Heart right ventricle (tissue), 16 donors: ENCODE results near the gene CDH13. TPM values are rescaled to one million over a fixed set of nuclear protein-coding genes. Genes with fewer than 3 reads are reported as not detected.

Experiments
- ATAC-seq, 8 donors: fragments of 200-7000 bp; cut with Tn5 transposase; one replicate each; pipeline ENCODE4 v1.9.1; 2020; ENCODE audit warnings: mild to moderate bottlenecking in 8 of 8, moderate library complexity in 8 of 8, moderate number of reproducible peaks in 1 of 8
- DNase-seq, 2 donors: peaks; one replicate each; pipeline ENCODE4 v3.0.0-alpha.2; 2020
- H3K27ac ChIP-seq, 10 donors: fragments of 200-600 bp; sonication (generic) in 2 of 10; one replicate each; pipeline versions ENCODE4 v1.5.0 to v1.8.0; 2020 to 2022; ENCODE audit warnings: mild to moderate bottlenecking in 3 of 10
- H3K27me3 ChIP-seq, 7 donors: fragments of 200-600 bp; one replicate each; pipeline ENCODE4 v1.8.0; 2021 to 2022; ENCODE audit warnings: mild to moderate bottlenecking in 2 of 7
- H3K36me3 ChIP-seq, 9 donors: fragments of 200-600 bp; sonication (generic) in 1 of 9; one replicate each; pipeline versions ENCODE4 v1.5.0 to v1.8.0; 2020 to 2022; ENCODE audit warnings: mild to moderate bottlenecking in 2 of 9
- H3K4me1 ChIP-seq, 9 donors: fragments of 200-600 bp; sonication (generic) in 1 of 9; one replicate each; pipeline versions ENCODE4 v1.5.0 to v1.8.0; 2020 to 2022; ENCODE audit warnings: mild to moderate bottlenecking in 4 of 9
- H3K4me3 ChIP-seq, 10 donors: fragments of 200-600 bp; sonication (generic) in 2 of 10; one replicate each; pipeline versions ENCODE4 v1.5.0 to v1.8.0; 2020 to 2022; ENCODE audit warnings: mild to moderate bottlenecking in 7 of 10, moderate library complexity in 2 of 10
- H3K9me3 ChIP-seq, 11 donors: fragments of 200-600 bp in 10 of 11; sonication (generic) in 2 of 11; one replicate each; pipeline versions ENCODE4 v1.5.0 to v1.8.0; 2013 to 2022; ENCODE audit warnings: mild to moderate bottlenecking in 2 of 11, control low read depth in 1 of 11, moderate library complexity in 1 of 11
- CTCF ChIP-seq, 9 donors: fragments of 200-600 bp; sonication (generic) in 2 of 9; IDR thresholded peaks; one replicate each; pipeline versions ENCODE4 v1.5.0 to v1.8.0; 2021 to 2022; ENCODE audit warnings: antibody characterized with exemption in 9 of 9, mild to moderate bottlenecking in 5 of 9, moderate library complexity in 1 of 9
- WGBS, 2 donors: extraction: QIAGEN DNeasy Blood & Tissue Kit; methylation state at CpG; one replicate each; pipeline ENCODE4 v1.1.7; 2013; ENCODE audit warnings: inconsistent platforms in 1 of 2; 5-methylcytosine and 5-hydroxymethylcytosine counted together
- intact Hi-C, 10 donors: fragments of 100-400 bp; cut with DNase I; formaldehyde crosslinking; loops; one replicate each; pipeline versions ENCODE4 v1.11.1 to v1.14.2; 2022
- polyA plus RNA-seq, 2 donors: library from polyadenylated mRNA; stranded (reverse); fragments of 200-250 nt; gene quantifications; one replicate each; pipeline ENCODE4 v1.2.3, GENCODE V29; 2013
- total RNA-seq, 10 donors: library from RNA; stranded (reverse); fragmentation: NEBNext Ultra II Directional in 3 of 10; extraction: Animal tissue kit (Norgen Biotek cat#: 25700) in 3 of 10; gene quantifications; one replicate each; pipeline versions ENCODE4 v1.2.1 to v1.2.4, GENCODE V29; 2021 to 2023
- donor health status: Arrhythmogenic right ventricular cardiomyopathy.
- donor health status: ischemic (EF 13 %, LVEDD 7.1; RV severe dilation, severe dysfunction).
- donor health status: healthy with polysubstance abuse.
- donor health status: DM: no; HTN: yes; CAD: no.
- donor health status: DM: no; HTN: no; CAD: no.
- donor health status: ischemic (EF 25% LVEDD 6.9; RV normal size, moderate dysfunction).
- donor health status: ischemic (EF 25% LVEDD 5.7; RV mildly dilated, moderate dysfunction).
- donor health status: healthy.
- donor health status: DM: yes; HTN: yes; CAD: no.
- donor health status: Ischemic cardiomyopathy.
- donor health status: ischemic (EF 35%, LVEDD 5.7; RV mildly dilated, moderate dysfunction).
- donor health status: nonischemic (EF 11% LVEDD 7.7; RV severe dilation, severe dysfunction).
- donor health status: DM: yes; HTN: yes; CAD: no.
- donor health status: PGD.
- donor health status: ischemic (EF 29% LVEDD 5.4; RV normal size, mild dysfunction).
- donor health status: nonischemic (EF 23%, LVEDD 6.1; RV moderate dilation, normal function).

Gene CDH13
- total and polyA plus RNA-seq, 12 donors: 15.5 to 221 (median 168) TPM

GRCh38 chr16:82584553-82585152 lies 42.1 kb upstream of the CDH13 start:
- Histone ChIP-seq H3K27me3 (no peaks in the 10 kb centered on the region), H3K27ac (peak overlapping the region in 7 of 10 donors; percentile 29 to 61 (median 41)), H3K4me3 (peak overlapping the region in 3 of 10 donors; percentile 12 to 24 (median 18)), H3K9me3 (no peaks in the 10 kb centered on the region), H3K36me3 (no peaks in the 10 kb centered on the region), H3K4me1 (peaks cover 0 to 5% (median 0%) of the 10 kb centered on the region in 9 donors)
- ATAC-seq: peak; percentile 32 to 93 (median 86)
- 54 to 61% methylated on average over 12 of the region's 12 CpGs for WGBS, 2 donors
- peak in 1 of 2 donors; percentile 29 for DNase-seq
- TF ChIP-seq CTCF (IDR thresholded peaks at IDR 0.05): no peak
- intact Hi-C loops: loop anchor here in 8 of 10 donors (5.0 to 10.0 kb wide), 6 partner anchors 127 to 620 kb away; no protein-coding TSS in a partner anchor

- 74 to 85% methylated on average over 6 of the region's 6 CpGs for WGBS, 2 donors
- H3K27ac ChIP-seq: no peak overlapping the region
These were observed 41.1 kb upstream of the CDH13 start for GRCh38 chr16:82585675-82586074.

GRCh38 chr16:82586130-82586529 lies 40.6 kb upstream of the CDH13 start:
- TF ChIP-seq CTCF (IDR thresholded peaks at IDR 0.05): no peak
- DNase-seq (no peak), ATAC-seq (no peak)
- Histone ChIP-seq H3K27ac (no peak overlapping the region), H3K27me3 (no peaks in the 10 kb centered on the region), H3K4me1 (peaks cover 0 to 5% (median 0%) of the 10 kb centered on the region in 9 donors), H3K9me3 (no peaks in the 10 kb centered on the region), H3K4me3 (no peak overlapping the region), H3K36me3 (no peaks in the 10 kb centered on the region)
- intact Hi-C loops: loop anchor here in 4 of 10 donors (10.0 kb wide), 3 partner anchors 211 to 621 kb away; no protein-coding TSS in a partner anchor

More at GRCh38 chr16:82585675-82586074, 41.1 kb upstream of the CDH13 start:
- no peaks in the 10 kb centered on the region for H3K9me3 ChIP-seq
- intact Hi-C loops: loop anchor here in 4 of 10 donors (10.0 kb wide), 3 partner anchors 211 to 621 kb away; no protein-coding TSS in a partner anchor
- no peak for TF ChIP-seq CTCF (IDR thresholded peaks at IDR 0.05)
- ATAC-seq: no peak
- no peaks in the 10 kb centered on the region for H3K36me3 ChIP-seq
- H3K4me3 ChIP-seq: no peak overlapping the region
- no peak for DNase-seq
- peaks cover 0 to 5% (median 0%) of the 10 kb centered on the region in 9 donors for H3K4me1 ChIP-seq
- no peaks in the 10 kb centered on the region for H3K27me3 ChIP-seq

GRCh38 chr16:82587289-82587688 lies 39.5 kb upstream of the CDH13 start:
- Histone ChIP-seq H3K4me1 (peaks cover 0 to 5% (median 0%) of the 10 kb centered on the region in 9 donors), H3K27me3 (no peaks in the 10 kb centered on the region), H3K36me3 (no peaks in the 10 kb centered on the region), H3K9me3 (no peaks in the 10 kb centered on the region), H3K4me3 (no peak overlapping the region), H3K27ac (no peak overlapping the region)
- 89 to 91% methylated on average over 7 of the region's 7 CpGs for WGBS, 2 donors
- no peak for TF ChIP-seq CTCF (IDR thresholded peaks at IDR 0.05)
- intact Hi-C loops: loop anchor here in 4 of 10 donors (10.0 kb wide), 3 partner anchors 212 to 622 kb away; no protein-coding TSS in a partner anchor
- ATAC-seq: no peak
- DNase-seq: no peak
